HuH-7.5 (cell line): Measurements from ENCODE around the gene QSER1.
"Not testable (repeated sequence)": the region's sequence is repeated elsewhere in the genome, so short reads cannot be mapped to it uniquely, and the experiment has no call there.

Source experiments
- DNase-seq: peaks from one replicate; pipeline ENCODE4 v3.0.0; 2011; ENCODE audit warnings: low spot score

The QSER1 gene

DNA sequence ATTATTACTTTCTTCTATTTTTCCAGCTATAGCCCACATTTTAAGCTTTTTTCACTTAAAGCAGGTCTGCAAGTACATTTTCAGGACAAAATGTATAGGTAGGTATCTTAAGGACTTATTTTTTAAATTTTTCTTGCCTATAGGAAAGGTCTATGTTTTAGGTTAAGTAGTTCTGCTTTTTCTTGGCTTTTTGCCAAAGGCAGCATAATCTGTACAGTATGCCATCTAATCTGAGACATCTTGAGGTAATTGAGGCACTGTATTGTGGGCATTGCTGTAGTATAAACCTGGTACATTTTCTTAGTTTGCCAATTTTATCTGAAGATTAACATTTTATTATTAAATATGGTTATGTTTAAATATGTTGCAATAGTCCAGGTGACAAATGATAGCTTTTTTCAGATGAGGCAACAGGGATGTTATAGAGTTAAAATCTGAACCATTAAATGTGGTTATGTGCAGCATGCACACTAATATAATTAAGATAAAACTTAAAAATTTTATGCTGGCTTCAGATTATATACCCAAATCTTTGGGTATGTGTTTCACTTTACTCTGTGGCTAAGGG lies 42.9 kb downstream of the QSER1 start:
- no peak for DNase-seq

GRCh38 chr11:32936178-32936577 lies 43.6 kb downstream of the QSER1 start:
- not testable (repeated sequence) for DNase-seq

GRCh38 chr11:32937283-32937682 lies 44.7 kb downstream of the QSER1 start:
- not testable (repeated sequence) for DNase-seq

- DNase-seq: no peak
Observed at GRCh38 chr11:32939046-32939445, 46.4 kb downstream of the QSER1 start.

DNA sequence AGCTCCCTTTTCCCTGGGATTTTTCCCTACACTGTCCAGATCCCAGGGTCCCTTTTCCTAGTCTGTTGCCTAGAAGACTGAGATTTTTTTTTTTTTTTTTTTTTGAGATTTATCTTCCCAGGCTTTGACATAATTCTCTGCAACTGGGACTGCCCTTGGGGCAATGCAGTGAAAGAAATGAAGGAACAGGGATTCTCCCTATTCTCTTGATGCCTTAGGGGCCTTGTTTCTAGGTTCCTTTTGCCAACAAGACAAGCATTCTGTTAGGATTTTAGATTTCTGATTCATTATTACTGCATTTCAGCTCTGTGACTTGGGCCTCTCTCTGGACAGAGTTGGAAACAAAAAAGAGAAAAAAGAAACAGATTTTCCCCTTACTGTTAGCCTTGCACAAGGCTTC lies 47.3 kb downstream of the QSER1 start:
- DNase-seq: no peak

DNA sequence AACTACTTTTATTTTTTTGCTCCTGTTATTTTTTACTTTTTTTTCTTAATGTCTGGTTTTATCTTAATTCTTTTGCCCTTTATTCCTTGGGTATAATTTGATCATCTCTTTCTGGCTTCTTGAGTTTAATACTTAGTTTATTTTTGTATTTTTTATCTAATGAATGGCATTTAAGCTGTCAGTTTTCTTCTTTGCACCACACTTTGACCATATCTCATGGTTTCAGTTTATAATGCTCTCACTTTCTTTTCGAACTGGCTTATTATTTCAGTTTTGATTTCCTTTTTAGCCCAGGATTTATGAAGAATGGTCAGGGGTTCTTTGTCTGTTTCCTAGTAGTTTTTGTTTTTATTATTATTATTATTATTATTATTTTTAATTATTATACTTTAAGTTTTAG lies 48.3 kb downstream of the QSER1 start:
- DNase-seq: no peak

- DNase-seq: no peak
Observed at GRCh38 chr11:32947978-32948377, 55.4 kb downstream of the QSER1 start.

DNA sequence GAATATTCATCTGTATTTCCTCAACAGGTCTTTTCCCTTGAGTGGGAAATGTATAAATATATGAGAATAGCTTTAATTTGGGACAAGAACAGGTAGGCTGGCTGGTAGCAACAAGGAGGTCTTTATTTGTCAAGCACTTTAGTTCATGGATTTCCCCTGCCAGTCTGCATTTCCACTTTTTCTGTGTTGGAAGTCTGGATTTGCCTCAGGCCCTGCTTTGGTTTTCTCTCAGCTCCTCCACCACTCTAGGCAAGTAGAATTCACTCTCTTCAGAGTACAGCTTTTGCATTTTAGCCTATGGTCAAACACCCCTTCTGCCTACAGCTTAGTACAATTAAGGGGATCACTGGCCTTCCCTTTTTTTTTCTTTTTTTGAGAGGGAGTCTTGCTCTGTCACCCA lies 57.1 kb downstream of the QSER1 start:
- no peak for DNase-seq

- no peak for DNase-seq
Observed at GRCh38 chr11:32952421-32952820, 59.8 kb downstream of the QSER1 start.

GRCh38 chr11:32953700-32954099 lies 61.1 kb downstream of the QSER1 start:
- no peak for DNase-seq

- DNase-seq: no peak
Observed at GRCh38 chr11:32960553-32961164, 68.0 kb downstream of the QSER1 start.

DNA sequence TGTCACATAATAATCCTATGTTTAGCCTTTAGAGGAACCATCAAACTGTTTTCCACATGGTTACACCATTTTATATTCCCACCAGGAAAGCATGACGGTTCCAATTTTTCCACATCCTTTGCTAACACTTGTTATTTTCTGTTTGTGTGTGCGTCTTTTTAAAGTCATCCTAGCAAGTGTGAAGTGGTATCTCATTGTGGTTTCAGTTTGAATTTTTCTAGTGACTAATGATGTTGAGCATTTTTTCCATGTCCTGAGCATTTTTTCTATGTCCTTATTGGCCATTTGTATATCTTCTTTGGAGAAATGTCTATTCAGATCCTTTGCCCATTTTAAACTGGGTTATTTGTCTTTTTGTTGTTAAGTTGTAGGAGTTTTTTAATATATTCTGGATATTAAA lies 69.4 kb downstream of the QSER1 start:
- DNase-seq: no peak

DNA sequence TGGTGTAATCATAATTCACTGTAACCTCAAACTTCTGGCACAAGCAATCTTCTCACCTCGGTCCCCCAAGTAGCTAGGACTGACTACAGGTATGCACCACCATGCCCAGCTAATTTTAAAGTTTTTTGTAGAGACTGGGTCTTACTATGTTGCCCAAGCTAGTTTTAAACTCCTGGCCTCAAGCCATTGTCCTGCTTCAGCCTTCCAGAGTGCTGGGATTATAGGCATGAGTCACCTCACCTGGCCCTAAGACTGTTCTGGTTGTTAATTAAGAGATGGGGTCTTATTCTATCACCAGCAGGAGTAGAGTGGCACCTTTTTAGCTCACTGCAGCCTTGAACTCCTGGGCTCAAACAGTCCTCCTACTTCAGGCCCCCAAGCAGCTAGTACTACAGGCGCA lies 71.1 kb downstream of the QSER1 start:
- DNase-seq: no peak

GRCh38 chr11:32968541-32968940 lies 75.9 kb downstream of the QSER1 start:
- DNase-seq: no peak

- DNase-seq: not testable (repeated sequence)
Observed at GRCh38 chr11:32972233-32972632, 79.6 kb downstream of the QSER1 start.

GRCh38 chr11:32972781-32973180 lies 80.2 kb downstream of the QSER1 start:
- DNase-seq: no peak

DNA sequence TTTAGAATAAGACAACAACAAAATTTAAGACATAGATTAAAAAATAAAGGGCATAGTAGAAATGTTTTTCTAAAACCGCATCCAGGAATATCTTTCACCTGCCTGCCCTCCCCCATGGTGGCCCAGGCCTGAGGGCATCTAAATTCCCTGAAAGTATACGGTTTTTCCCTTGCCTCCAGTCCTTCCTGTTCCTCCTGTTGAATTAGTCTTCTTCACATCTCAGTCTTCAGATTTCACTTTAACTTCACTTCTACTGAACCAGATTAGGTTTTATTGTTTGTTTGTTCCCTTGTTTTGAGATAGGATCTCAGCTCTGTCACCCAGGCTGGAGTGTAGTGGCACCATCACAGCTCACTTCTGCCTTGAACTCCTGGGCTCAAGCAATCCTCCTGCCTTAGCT lies 90.0 kb downstream of the QSER1 start:
- DNase-seq: no peak

- no peak for DNase-seq
Observed at GRCh38 chr11:32983506-32983905, 90.9 kb downstream of the QSER1 start.

GRCh38 chr11:32985600-32985999 lies 93.0 kb downstream of the QSER1 start:
- no peak for DNase-seq

GRCh38 chr11:32987851-32988250 lies 95.2 kb downstream of the QSER1 start:
- no peak for DNase-seq

DNA sequence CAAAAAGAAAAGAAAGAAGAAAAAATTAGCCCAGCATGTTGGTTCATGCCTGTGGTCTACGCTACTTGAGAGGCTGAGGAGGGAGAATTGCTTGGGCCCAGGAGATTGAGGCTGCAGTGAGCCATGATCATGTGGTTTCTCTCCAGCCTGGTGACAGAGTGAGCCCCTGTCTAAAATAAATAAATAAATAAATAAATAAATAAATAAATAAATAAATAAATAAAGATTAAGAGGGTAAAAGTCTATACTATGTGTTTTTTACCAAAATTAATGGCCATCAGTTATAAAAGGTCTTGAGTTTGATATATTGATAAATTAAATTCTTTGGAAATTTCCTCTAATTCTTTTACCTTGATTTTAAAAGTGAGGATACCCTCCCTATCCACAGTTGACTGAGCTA lies 97.9 kb downstream of the QSER1 start:
- DNase-seq: no peak

- DNase-seq: no peak
Observed at GRCh38 chr11:32991427-32991826, 98.8 kb downstream of the QSER1 start.

GRCh38 chr11:32991898-32992297 lies 99.3 kb downstream of the QSER1 start:
- no peak for DNase-seq

GRCh38 chr11:33000181-33000580 lies 107.6 kb downstream of the QSER1 start:
- DNase-seq: no peak
